Measurements from ENCODE around the gene ZNF320. TPM values are rescaled to one million over a fixed set of nuclear protein-coding genes. Genes with fewer than 3 reads are reported as not detected.

The ZNF320 gene
- total and polyA plus RNA-seq, 9 of the 15 experiments (the other 6 are each of a cell fraction or from before 2014, with no cell fraction given), result 5.4 to 25.6 (median 11.7) TPM

DNA sequence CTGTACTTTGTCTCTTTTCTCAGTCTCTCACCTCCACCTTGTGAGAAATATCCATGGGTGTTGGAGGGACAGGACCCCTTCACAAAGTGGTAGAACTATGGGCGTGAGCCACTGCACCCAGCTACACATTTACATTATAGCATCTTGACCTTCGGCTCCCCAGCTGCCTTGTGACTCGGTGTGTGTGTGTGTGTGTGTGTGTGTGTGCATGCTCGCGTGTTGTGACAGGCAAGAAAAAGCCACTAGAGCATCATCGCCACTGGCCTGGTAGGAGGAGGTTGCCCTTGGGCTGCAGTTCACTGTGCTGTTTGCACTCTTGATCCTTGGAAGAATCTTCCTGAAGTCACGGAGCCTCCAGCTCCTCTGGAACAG lies 39.5 kb upstream of the ZNF320 start:
- no TSS peak for BruUV-seq (replicated peaks)
- 13% methylated on average over 7 of the region's 7 CpGs for WGBS (ENCODE audit: insufficient coverage, low coverage, missing lambda C conversion rate)
- H3K27ac ChIP-seq (ENCODE audit: extremely low read depth, low read depth, low read length), result peak overlapping the region; percentile 79
- TF ChIP-seq RBM39 (optimal IDR thresholded peaks at IDR 0.05; ENCODE audit: low read depth, low read length) (no peak), MEIS2 (IDR thresholded peaks at IDR 0.05; ENCODE audit: partially characterized antibody) (no peak), ZC3H4 (CRISPR knock-in tag; IDR thresholded peaks at IDR 0.05; ENCODE audit: borderline replicate concordance) (peak; percentile 68; the same call in 1 of the 2 replicates), NELFE (IDR thresholded peaks at IDR 0.05; ENCODE audit: insufficient read depth, insufficient read length) (no peak), DMBX1 (CRISPR knock-in tag; IDR thresholded peaks at IDR 0.05; ENCODE audit: borderline replicate concordance) (no peak), TOE1 (IDR thresholded peaks at IDR 0.05; ENCODE audit: borderline replicate concordance) (no peak), TOE1 (CRISPR knock-in tag; IDR thresholded peaks at IDR 0.05; ENCODE audit: borderline replicate concordance, low read depth) (no peak), ZNF740 (CRISPR knock-in tag; IDR thresholded peaks at IDR 0.05) (no peak), ZNF740 (tag; IDR thresholded peaks at IDR 0.05) (0 out of 4 replicates have a peak, but pooled peaks of 1 of the 2 experiments have one; percentile 14), NR2C2 (CRISPR knock-in tag; IDR thresholded peaks at IDR 0.05) (no peak), NR2C2 (tag; IDR thresholded peaks at IDR 0.05) (peak; percentile 23; the same call in 1 of the 2 replicates), ZNF197 (CRISPR knock-in tag; IDR thresholded peaks at IDR 0.05; ENCODE audit: low read depth) (peak; percentile 4; the same call in 1 of the 2 replicates)
- H3K9me1 ChIP-seq (ENCODE audit: control insufficient read depth, insufficient read depth, low read length), result no peaks in the 10 kb centered on the region
- H3K79me2 ChIP-seq (ENCODE audit: control insufficient read depth, insufficient read depth, low read length), result peaks cover 95% of the 10 kb centered on the region
- FAIRE-seq (no peak), DNase-seq (ENCODE audit: extremely low read depth in 1 of 4, low spot score in 3 of 4) (peak in 1 of 4 experiments; percentile 47), ATAC-seq (peak; percentile 36)
- peaks cover 40 to 43% of the 10 kb centered on the region in 2 experiments for H3K4me1 ChIP-seq (replicated peaks in 1 of 2; ENCODE audit: control insufficient read depth in 2 of 2, insufficient read depth in 2 of 2, low read length in 2 of 2)
- CTCF ChIA-PET (ENCODE audit: low intra/inter-chr PET ratio), result no interaction called here
- H3K4me2 ChIP-seq (ENCODE audit: insufficient read depth, low read length), result peak overlapping the region; percentile 74
- H2AFZ ChIP-seq (ENCODE audit: low read depth, low read length), result peak overlapping the region; percentile 34; the same call in 1 of the 2 replicates
- peaks cover 46% of the 10 kb centered on the region; the same call in 2 of the 3 replicates for H3K36me3 ChIP-seq (ENCODE audit: control insufficient read depth, insufficient read depth, low read length)
- in situ Hi-C loops (cut with MboI), result no loop called here
- H3K4me3 ChIP-seq, result no peak overlapping the region
- POLR2A ChIA-PET, result interaction anchor here (0.6 to 1.2 kb wide), 2 partner anchors 24 to 73 kb away, joined by 3 read pairs; no protein-coding TSS in a partner anchor
- H3K9ac ChIP-seq (ENCODE audit: insufficient read depth in 1 of 2, low read depth in 2 of 2, low read length in 2 of 2), result peak overlapping the region; percentile 21 to 63; a peak in 3 of 4 replicates
- no peaks in the 10 kb centered on the region for H4K20me1 ChIP-seq (replicated peaks; ENCODE audit: control insufficient read depth, insufficient read depth, low read length)
- peaks cover 2% of the 10 kb centered on the region; the same call in 1 of the 2 replicates for H3K9me3 ChIP-seq (replicated peaks; ENCODE audit: control insufficient read depth, insufficient read depth, low read depth, low read length)
- intact Hi-C loops (cut with micrococcal nuclease), result loop anchor here (5.0 kb wide), 1 partner anchor 40 kb away; the partner anchor contains the start of gene ZNF320
- H3K27me3 ChIP-seq (ENCODE audit: control insufficient read depth in 2 of 2, insufficient read depth in 2 of 2, low read length in 2 of 2), result no peaks in the 10 kb centered on the region

All from K562 (cell line).